ENCODE measurements around the gene HPDL.
"Not testable (repeated sequence)": the region's sequence is repeated elsewhere in the genome, so short reads cannot be mapped to it uniquely, and the experiment has no call there.

GRCh38 chr1:45286521-45286920 is 40.2 kb upstream of the HPDL start:
- not testable (repeated sequence) for TF ChIP-seq CTCF, EP300 (IDR thresholded peaks at IDR 0.05)
